Esophagus squamous epithelium (tissue), 4 donors: Measurements from ENCODE around the gene PGAP2.

Experiments used
- CTCF ChIP-seq, 6 experiments: fragments of 450-650 bp in 4 of 6; fragments of 200-600 bp in 2 of 6; sonication (generic) in 2 of 6; IDR thresholded peaks; one replicate each; pipeline ENCODE4 v1.5.1; 2016 to 2019; ENCODE audit warnings: antibody characterized with exemption in 6 of 6, mild to moderate bottlenecking in 4 of 6, moderate library complexity in 4 of 6
- POLR2A ChIP-seq, 4 donors: fragments of 450-650 bp; IDR thresholded peaks; one replicate each; pipeline ENCODE4 v1.6.1; 2017; ENCODE audit warnings: antibody characterized with exemption in 4 of 4, mild to moderate bottlenecking in 4 of 4, moderate library complexity in 3 of 4

- TF ChIP-seq CTCF (IDR thresholded peaks at IDR 0.05) (no peak), POLR2A (IDR thresholded peaks at IDR 0.05) (no peak)
Measured at GRCh38 chr11:3796346-3796745, 12.0 kb upstream of the PGAP2 start.
